ENCODE results near the gene MRPS16.
"Not testable (repeated sequence)": the region's sequence is repeated elsewhere in the genome, so short reads cannot be mapped to it uniquely, and the experiment has no call there.

MRPS16 gene

DNA sequence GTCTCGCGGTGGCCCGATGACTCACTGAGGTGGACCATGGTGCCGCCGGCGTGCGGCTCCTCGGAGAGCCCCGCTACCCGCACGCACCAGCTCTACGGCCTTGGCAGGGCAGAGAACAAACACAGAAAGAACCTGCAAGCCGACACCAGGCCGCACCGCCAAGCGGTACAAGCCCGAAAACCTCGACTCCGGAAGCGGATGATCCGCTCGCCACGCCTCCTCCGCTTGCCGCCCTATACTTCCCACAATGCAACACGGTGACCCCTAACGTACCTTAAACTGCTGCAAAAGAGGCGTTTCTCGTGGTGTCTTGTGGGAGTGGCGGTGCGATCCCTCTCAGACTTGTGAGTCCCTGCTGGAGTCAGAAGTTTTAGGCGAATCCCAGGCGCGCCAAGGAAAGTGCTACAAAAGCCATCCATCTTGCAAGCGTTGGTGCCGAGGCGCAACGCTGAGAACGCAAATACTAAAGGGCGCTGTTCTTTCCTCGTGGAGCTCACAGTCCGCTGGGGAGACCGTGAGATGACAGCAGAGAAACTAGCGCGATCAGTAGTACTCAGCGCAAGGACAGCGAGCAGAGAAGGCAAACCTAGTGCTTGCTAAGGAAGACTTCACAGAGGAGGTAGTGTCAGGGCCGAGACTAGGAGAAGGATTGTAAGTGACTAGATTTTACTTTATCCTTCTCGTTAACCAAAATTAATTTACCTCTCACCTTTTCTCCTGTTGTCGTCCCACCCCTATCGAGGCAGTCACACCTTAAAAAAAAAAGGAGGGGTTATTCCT is at the start of gene MRPS16:
TSS of gene MRPS16 (minus strand) at position 200 of the 780 bp plus-strand sequence. CDS start at position 38, 162 bp downstream.
- DNase-seq, result peak; percentile 90

GRCh38 chr10:73296946-73297345 is 44.5 kb upstream of the MRPS16 start:
- no peak for DNase-seq

DNA sequence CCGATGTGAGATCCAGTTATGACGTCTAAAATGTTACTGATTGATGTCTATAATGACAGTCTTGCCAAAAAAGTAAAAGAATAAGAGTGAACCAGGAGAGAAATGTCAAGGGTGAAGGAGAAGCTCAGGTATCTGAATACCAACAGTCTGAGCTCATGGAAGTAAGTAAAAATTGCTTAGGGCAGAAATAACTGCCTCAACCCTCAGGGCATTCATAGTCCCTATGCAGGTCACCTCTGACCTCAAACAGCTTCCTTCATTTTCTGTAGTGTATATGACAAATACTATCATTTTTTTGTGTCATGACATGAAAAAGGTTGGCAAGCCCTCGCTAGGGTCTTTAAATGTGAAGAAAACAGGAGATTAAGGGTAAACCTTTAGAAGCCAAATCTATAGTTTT is 41.0 kb upstream of the MRPS16 start:
- no peak for DNase-seq

DNA sequence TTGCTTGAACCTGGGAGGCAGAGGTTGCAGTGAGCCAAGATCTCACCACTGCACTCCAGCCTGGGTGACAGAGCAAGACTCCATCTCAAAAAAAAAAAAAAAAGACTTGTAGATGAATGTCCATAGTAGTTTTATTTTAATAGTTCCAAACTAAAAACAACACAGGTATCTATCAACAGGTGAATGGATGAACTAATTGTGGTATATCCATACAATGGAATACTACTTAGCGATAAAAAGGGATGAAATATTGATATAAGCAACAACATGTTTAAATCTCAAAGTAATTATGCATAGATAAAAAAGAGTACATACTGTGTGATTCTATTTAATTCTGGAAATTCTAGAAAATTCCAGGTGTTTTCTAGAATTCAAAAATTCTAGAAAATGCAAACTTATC is 37.5 kb upstream of the MRPS16 start:
- DNase-seq, result no peak

GRCh38 chr10:73287441-73287840 is 35.0 kb upstream of the MRPS16 start:
- no peak for DNase-seq

DNA sequence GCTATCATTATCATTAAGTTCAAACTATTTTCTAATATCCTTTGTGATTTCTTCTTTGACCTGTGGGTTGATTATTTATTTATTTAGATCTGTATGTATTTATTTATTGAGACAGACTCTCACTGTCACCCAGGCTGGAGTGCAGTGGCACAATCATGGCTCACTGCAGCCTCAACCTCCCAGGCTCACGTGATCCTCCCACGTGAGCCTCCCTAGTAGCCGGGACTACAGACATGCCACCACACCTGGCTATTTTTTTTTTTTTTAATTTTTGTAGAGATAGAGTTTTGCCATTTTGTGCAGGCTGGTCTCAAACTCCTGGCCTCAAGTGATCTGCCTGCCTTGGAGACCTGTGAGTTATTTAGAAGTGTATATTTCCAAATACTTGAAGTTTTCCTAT is 28.7 kb upstream of the MRPS16 start:
- DNase-seq, result no peak

DNA sequence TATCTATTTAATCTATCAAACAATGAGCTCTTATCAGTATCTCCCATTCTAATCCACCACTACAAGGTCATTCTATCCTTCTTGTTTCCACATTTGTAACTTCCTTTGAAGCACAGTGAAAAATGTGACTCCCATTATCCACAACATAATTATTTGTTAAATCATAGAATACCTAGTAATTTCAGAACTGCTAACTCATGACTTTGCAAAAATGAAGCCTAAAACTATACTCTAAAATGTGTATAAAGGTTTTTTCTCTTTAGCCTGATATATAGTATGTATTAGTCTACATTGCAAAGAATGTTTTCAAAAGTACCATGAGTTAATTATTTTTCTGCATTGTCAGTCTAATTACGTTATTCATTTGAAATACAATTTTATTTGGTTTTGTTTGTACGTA is 12.0 kb upstream of the MRPS16 start:
- DNase-seq, result no peak

- DNase-seq, result peak; percentile 3
Observed at GRCh38 chr10:73263693-73264347, 11.4 kb upstream of the MRPS16 start.

GRCh38 chr10:73262880-73263555 is 10.6 kb upstream of the MRPS16 start:
- DNase-seq, result no peak

DNA sequence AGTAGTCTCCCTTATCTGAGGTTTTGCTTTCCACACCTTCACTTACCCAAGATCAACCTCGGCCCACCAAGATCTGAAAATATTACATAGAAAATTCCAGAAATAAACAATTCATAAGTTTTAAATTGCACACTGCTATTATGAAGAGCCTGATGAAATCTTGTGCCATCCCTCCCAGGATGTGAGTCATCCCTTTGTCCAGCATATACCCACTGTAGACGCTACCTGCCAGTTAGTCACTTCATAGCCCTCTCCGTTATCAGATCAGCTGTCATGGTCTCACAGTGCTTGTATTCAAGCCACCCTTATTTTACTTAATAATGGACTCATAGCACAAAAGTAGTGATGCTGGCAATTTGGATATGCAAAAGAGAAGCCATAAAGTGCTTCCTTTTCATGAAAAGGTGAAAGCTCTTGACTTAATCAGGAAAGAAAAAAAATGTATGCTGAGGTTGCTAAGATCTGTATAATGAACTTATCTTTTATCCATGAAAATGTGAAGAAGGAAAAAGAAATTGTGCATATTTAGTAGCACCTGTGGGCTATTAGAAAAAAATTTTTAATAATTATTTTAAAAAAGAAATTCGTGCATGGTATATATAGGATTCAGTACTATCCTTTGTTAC is 9.8 kb upstream of the MRPS16 start:
- no peak for DNase-seq

GRCh38 chr10:73261362-73261995 is 9.0 kb upstream of the MRPS16 start:
- DNase-seq, result no peak

- not testable (repeated sequence) for DNase-seq
Observed at GRCh38 chr10:73258612-73259011, 6.2 kb upstream of the MRPS16 start.

- DNase-seq, result no peak
Observed at GRCh38 chr10:73253225-73253555, 746 bp upstream of the MRPS16 start.

DNA sequence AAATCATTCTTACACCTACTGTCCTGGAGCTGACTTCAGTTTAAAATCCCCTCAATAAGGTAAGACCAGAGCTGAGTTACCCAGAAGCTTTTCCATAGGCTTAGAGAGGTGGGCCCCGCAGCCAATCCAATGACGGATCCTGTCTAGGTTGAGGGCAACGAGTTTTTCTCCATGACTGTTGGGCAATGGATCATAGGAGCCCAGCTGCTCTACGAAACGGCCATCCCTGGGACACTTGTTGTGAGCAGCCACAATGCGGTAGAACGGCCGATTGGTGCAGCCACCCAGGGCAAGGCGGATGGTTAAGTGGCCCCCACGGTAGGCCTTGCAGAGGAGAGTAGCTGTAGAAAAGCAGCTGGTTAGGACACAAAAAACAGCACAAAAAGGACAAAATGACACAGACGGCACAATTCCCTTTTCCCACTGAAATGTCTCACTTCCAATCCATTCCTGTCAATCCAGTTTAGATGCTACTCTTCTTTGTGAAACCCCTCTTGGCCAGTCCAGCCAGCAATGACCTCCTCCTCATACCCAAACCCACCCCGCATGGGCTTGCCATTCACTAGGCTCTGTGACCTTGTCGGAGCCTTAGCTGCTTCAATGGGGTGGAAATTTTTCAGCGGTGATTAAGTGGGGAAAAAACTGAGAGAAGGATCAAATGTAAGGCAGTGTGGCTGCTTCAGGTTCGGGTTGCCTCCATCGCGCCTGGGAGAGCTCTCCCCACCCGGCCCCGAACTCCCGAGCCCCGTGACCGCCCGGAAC is 580 bp downstream of the MRPS16 start:
- no peak for DNase-seq

- no peak for DNase-seq
Observed at GRCh38 chr10:73248259-73248724, 4.2 kb downstream of the MRPS16 start.

- DNase-seq, result no peak
Observed at GRCh38 chr10:73247509-73248258, 4.8 kb downstream of the MRPS16 start.

DNA sequence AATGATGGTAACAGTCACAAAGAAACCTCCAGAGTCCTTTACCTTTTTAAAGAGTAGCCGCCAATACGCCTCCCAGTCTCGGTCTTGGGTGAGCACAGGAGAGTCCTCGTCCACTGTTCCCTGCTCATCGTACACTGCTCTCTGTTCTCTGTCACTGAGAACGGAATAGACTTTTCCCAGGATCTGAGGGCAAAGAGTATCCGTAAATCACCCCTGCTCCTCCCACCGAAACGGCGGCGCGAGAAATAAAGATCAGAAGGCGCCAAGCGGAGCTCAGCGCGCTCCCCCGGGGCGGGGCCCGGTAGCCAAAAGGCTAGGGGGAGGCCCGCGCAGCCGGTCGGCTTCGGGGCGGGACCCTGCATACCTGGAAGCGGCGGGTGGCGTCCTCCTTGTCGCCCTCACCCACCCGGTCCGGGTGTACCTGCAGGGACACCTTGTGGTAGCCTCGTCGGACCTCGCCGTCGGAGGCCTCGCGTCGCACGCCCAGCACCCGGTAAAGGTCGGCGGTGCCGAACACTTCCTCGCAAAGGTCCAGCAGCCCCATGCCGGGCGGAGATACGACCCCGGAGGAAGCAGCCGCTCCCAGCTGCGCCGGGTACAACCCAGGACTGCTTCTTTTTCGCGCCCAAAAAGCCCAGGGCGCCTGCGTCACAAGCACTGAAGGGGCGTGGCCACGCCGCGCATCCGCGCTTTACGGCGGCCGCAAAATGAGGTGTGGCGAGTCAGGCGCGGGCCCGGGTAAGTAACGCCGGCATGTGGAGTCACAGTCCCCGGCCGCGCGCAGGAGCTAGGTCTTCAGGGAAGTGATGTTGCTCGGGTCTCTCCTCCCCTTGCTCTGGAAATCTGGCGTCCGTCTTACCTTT is 5.6 kb downstream of the MRPS16 start, which contains the start of gene DNAJC9:
TSS of gene DNAJC9 (minus strand) at position 610 of the 863 bp plus-strand sequence. CDS start at position 544, 66 bp downstream.
- DNase-seq, result peak; percentile 80

GRCh38 chr10:73246322-73246645 is 6.2 kb downstream of the MRPS16 start:
- no peak for DNase-seq

GRCh38 chr10:73244866-73245477 is 7.5 kb downstream of the MRPS16 start:
- DNase-seq, result no peak

DNA sequence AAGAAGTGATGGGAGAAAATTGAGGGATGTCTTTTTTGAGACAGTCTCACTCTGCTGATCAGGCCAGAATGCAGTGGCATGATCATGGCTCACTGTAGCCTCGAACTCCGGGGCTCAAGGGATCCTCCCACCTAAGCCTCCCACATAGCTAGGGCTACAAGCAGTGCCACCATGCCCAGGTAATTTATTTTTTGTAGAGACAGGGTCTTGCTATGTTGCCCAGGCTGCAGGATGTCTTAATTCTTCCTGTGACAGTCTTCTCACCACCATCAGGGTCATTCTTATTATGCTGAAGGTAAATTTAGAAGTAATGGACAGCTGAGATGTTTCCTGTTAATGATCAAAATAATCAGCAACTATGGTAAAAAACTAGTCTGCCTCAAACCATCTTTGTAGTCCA is 12.5 kb downstream of the MRPS16 start:
- no peak for DNase-seq
